H9 (cell line): Measurements from ENCODE around the gene MGST2. TPM values are rescaled to one million over a fixed set of nuclear protein-coding genes. Genes with fewer than 3 reads are reported as not detected.

Experiments used
- DNase-seq: peaks from one replicate; pipeline ENCODE4 v3.0.0-alpha.2; 2017
- H2AFZ ChIP-seq: one replicate; pipeline ENCODE4 v1.6.1; 2013; ENCODE audit warnings: mild to moderate bottlenecking, low read length, control low read depth, moderate library complexity
- H2AK5ac ChIP-seq: 2 replicates; pipeline ENCODE4 v1.6.1; 2013; ENCODE audit warnings: low read length, control low read depth, mixed read lengths; ENCODE audit not compliant: insufficient read length
- H2BK120ac ChIP-seq: one replicate; pipeline ENCODE4 v1.6.1; 2013; ENCODE audit warnings: low read depth, mild to moderate bottlenecking, low read length, control low read depth, inconsistent platforms; ENCODE audit not compliant: poor library complexity, severe bottlenecking
- H2BK12ac ChIP-seq: 2 replicates; pipeline ENCODE4 v1.6.1; 2013; ENCODE audit warnings: low read length, control low read depth, mixed read lengths, low read depth; ENCODE audit not compliant: insufficient read length
- H2BK15ac ChIP-seq: 2 replicates; pipeline ENCODE4 v1.6.1; 2013; ENCODE audit warnings: low read depth, low read length, control low read depth
- H2BK20ac ChIP-seq: one replicate; pipeline ENCODE4 v1.6.1; 2013; ENCODE audit warnings: low read depth, mild to moderate bottlenecking, low read length, control low read depth, inconsistent platforms; ENCODE audit not compliant: poor library complexity, severe bottlenecking
- H2BK5ac ChIP-seq: 2 replicates; pipeline ENCODE4 v1.6.1; 2013; ENCODE audit warnings: low read length, control low read depth, mixed read lengths; ENCODE audit not compliant: insufficient read length
- H3K14ac ChIP-seq: 2 replicates; pipeline ENCODE4 v1.6.1; 2013; ENCODE audit warnings: low read length, control low read depth; ENCODE audit not compliant: insufficient read depth
- H3K18ac ChIP-seq: 2 replicates; pipeline ENCODE4 v1.6.1; 2013; ENCODE audit warnings: low read depth, mild to moderate bottlenecking, mixed read lengths, low read length, control low read depth; ENCODE audit not compliant: insufficient read length
- H3K23ac ChIP-seq: 2 replicates; pipeline ENCODE4 v1.6.1; 2013; ENCODE audit warnings: low read length, control low read depth, mixed read lengths, low read depth; ENCODE audit not compliant: insufficient read length
- H3K23me2 ChIP-seq: 2 replicates; pipeline ENCODE4 v1.6.1; 2013; ENCODE audit warnings: low read depth, mild to moderate bottlenecking, mixed read lengths, low read length, control low read depth; ENCODE audit not compliant: insufficient read length, poor library complexity, severe bottlenecking
- H3K27ac ChIP-seq: 2 replicates; pipeline ENCODE4 v1.5.1; 2013; ENCODE audit warnings: low read length, control low read depth, mixed read lengths, low read depth; ENCODE audit not compliant: insufficient read length
- H3K27me3 ChIP-seq: 2 replicates; pipeline ENCODE4 v1.6.1; 2013; ENCODE audit warnings: low read length, control low read depth, inconsistent platforms; ENCODE audit not compliant: insufficient read depth
- H3K4ac ChIP-seq: 2 replicates; pipeline ENCODE4 v1.6.1; 2013; ENCODE audit warnings: low read depth, mild to moderate bottlenecking, control low read depth, inconsistent platforms, low read length, moderate library complexity
- H3K4me1 ChIP-seq: 2 replicates; pipeline ENCODE4 v1.6.1; 2013; ENCODE audit warnings: low read length, control low read depth, inconsistent platforms; ENCODE audit not compliant: insufficient read depth
- H3K4me2 ChIP-seq: 2 replicates; pipeline ENCODE4 v1.6.1; 2013; ENCODE audit warnings: low read length, control low read depth, mixed read lengths; ENCODE audit not compliant: insufficient read length, insufficient read depth
- H3K56ac ChIP-seq: 2 replicates; pipeline ENCODE4 v1.6.1; 2013; ENCODE audit warnings: low read depth, mild to moderate bottlenecking, mixed read lengths, low read length, control low read depth; ENCODE audit not compliant: insufficient read length
- H3K79me1 ChIP-seq: 2 replicates; pipeline ENCODE4 v1.6.1; 2013; ENCODE audit warnings: low read depth, mild to moderate bottlenecking, moderate library complexity, low read length, control low read depth, inconsistent platforms; ENCODE audit not compliant: insufficient read depth, poor library complexity, severe bottlenecking
- H3K79me2 ChIP-seq: 2 replicates; pipeline ENCODE4 v1.6.1; 2013; ENCODE audit warnings: low read length, control low read depth, inconsistent platforms; ENCODE audit not compliant: insufficient read depth
- H3K9ac ChIP-seq: 2 replicates; pipeline ENCODE4 v1.6.1; 2013; ENCODE audit warnings: low read length, control low read depth, mixed read lengths; ENCODE audit not compliant: insufficient read length; ENCODE audit errors: extremely low read depth
- H3K9me3 ChIP-seq: one replicate; pipeline ENCODE4 v1.6.1; 2013; ENCODE audit warnings: low read depth, low read length, inconsistent platforms; ENCODE audit not compliant: control insufficient read depth
- H3T11ph ChIP-seq: one replicate; pipeline ENCODE4 v1.6.1; 2013; ENCODE audit warnings: mild to moderate bottlenecking, low read length, control low read depth, inconsistent platforms
- H4K20me1 ChIP-seq: one replicate; pipeline ENCODE4 v1.6.1; 2013; ENCODE audit not compliant: control insufficient read depth, insufficient read length, insufficient read depth
- H4K5ac ChIP-seq: 2 replicates; pipeline ENCODE4 v1.6.1; 2013; ENCODE audit warnings: low read depth, mild to moderate bottlenecking, mixed read lengths, low read length, control low read depth; ENCODE audit not compliant: insufficient read length
- H4K8ac ChIP-seq: replicated peaks from 2 replicates; pipeline ENCODE4 v1.6.1; 2013; ENCODE audit warnings: low read length, control low read depth, mixed read lengths, low read depth; ENCODE audit not compliant: insufficient read length
- H4K91ac ChIP-seq: 2 replicates; pipeline ENCODE4 v1.6.1; 2013; ENCODE audit warnings: low read depth, mild to moderate bottlenecking, moderate library complexity, mixed read lengths, low read length, control low read depth; ENCODE audit not compliant: insufficient read length
- H3K27ac Mint-ChIP-seq, 3 experiments: 2 replicates in 2 of 3; 3 replicates in 1 of 3; pipeline ENCODE4 v1.8.0; 2020 to 2021; ENCODE audit warnings: mixed read lengths in 3 of 3, mild to moderate bottlenecking in 1 of 3, moderate library complexity in 1 of 3
- H3K27me3 Mint-ChIP-seq: 2 replicates; pipeline ENCODE4 v1.8.0; 2021; ENCODE audit warnings: low read depth, mild to moderate bottlenecking, moderate library complexity, mixed read lengths
- H3K36me3 Mint-ChIP-seq, 3 experiments: 2 replicates in 2 of 3; 3 replicates in 1 of 3; pipeline ENCODE4 v1.8.0; 2020 to 2021; ENCODE audit warnings: low read depth in 3 of 3, mixed read lengths in 3 of 3; ENCODE audit not compliant: insufficient read depth in 1 of 3
- H3K4me1 Mint-ChIP-seq, 2 experiments: 2 replicates each; pipeline ENCODE4 v1.8.0; 2020; ENCODE audit warnings: mixed read lengths in 2 of 2
- H3K4me3 Mint-ChIP-seq, 2 experiments: 2 replicates in 1 of 2; 3 replicates in 1 of 2; pipeline ENCODE4 v1.8.0; 2020 to 2021; ENCODE audit warnings: mild to moderate bottlenecking in 2 of 2, mixed read lengths in 2 of 2, moderate library complexity in 1 of 2
- H3K9me3 Mint-ChIP-seq, 2 experiments: 2 replicates in 1 of 2; 3 replicates in 1 of 2; pipeline ENCODE4 v1.8.0; 2020; ENCODE audit warnings: mild to moderate bottlenecking in 2 of 2, mixed read lengths in 2 of 2, moderate library complexity in 1 of 2
- CTCF ChIP-seq: fragments of 200-600 bp; sonication (generic); conservative IDR thresholded peaks from 3 replicates; pipeline ENCODE4 v1.8.0; 2021; ENCODE audit warnings: antibody characterized with exemption, mild to moderate bottlenecking
- WGBS: extraction: QIAGEN DNeasy Blood & Tissue Kit; methylation state at CpG from one replicate; pipeline ENCODE4 v1.1.7; 2013; ENCODE audit warnings: missing lambda C conversion rate, low lambda C conversion rate, mixed read lengths; ENCODE audit not compliant: insufficient read length; ENCODE audit errors: extremely low coverage; 5-methylcytosine and 5-hydroxymethylcytosine counted together
- total RNA-seq: library from RNA; stranded (reverse); gene quantifications from 2 replicates; pipeline ENCODE4 v1.2.1, GENCODE V29; 2021

The MGST2 gene
- total RNA-seq, 1 experiment from 2014 or later = 6.4 TPM

DNA sequence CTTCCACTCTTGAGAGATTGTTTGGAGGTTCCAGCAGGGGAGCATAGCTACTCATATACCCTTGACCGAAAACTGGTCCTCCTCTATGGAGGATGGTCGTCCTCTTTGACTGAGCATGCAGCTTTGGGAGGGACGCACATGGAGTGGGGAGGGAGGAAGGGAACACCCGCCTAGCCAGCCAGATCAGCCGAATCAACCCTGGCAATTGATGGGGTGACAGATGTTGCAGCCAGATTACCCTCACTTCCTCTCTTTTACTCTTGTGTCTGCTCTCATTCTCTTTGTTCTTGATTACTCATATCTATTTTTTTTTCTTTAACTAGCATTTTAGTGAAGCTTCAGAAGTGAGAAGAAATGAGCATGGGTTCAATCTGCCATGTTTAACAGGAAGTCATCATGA is 19.6 kb downstream of the MGST2 start:
- Histone ChIP-seq H2AFZ (no peak overlapping the region), H2BK120ac (no peak overlapping the region), H3K56ac (no peak overlapping the region), H3K14ac (no peak overlapping the region), H3T11ph (no peak overlapping the region), H3K4me2 (no peak overlapping the region), H3K18ac (no peak overlapping the region), H3K4me1 (no peaks in the 10 kb centered on the region), H3K23ac (no peak overlapping the region), H2BK5ac (no peak overlapping the region), H3K27me3 (no peaks in the 10 kb centered on the region), H4K91ac (no peak overlapping the region), H3K23me2 (no peaks in the 10 kb centered on the region), H3K79me2 (no peaks in the 10 kb centered on the region), H2AK5ac (no peak overlapping the region), H4K20me1 (no peaks in the 10 kb centered on the region), H3K4ac (no peak overlapping the region), H3K9me3 (no peaks in the 10 kb centered on the region), H4K8ac (no peak overlapping the region), H2BK12ac (no peak overlapping the region), H3K27ac (no peak overlapping the region), H3K79me1 (no peaks in the 10 kb centered on the region), H3K9ac (no peak overlapping the region), H4K5ac (no peak overlapping the region), H2BK15ac (no peak overlapping the region), H2BK20ac (no peak overlapping the region)
- Mint-ChIP-seq H3K9me3 (peaks cover 5 to 14% of the 10 kb centered on the region in 2 experiments; a peak in 4 of 5 replicates), H3K4me1 (peaks cover 0 to 6% of the 10 kb centered on the region in 2 experiments; a peak in 3 of 4 replicates), H3K4me3 (no peak overlapping the region), H3K27me3 (peaks cover 2% of the 10 kb centered on the region; the same call in 1 of the 2 replicates), H3K36me3 (peaks cover 9 to 20% (median 13%) of the 10 kb centered on the region in 3 experiments), H3K27ac (no peak overlapping the region)
- no peak for TF ChIP-seq CTCF
- no peak for DNase-seq
- no CpG with 5 or more reads among the region's 5 CpGs for WGBS
